Putamen (tissue), 1 donor: ENCODE measurements around the gene KRABD2.
A peak's percentile ranks its signal among the peaks of the same experiment; 100 is the strongest.
"Not testable (repeated sequence)": the region's sequence is repeated elsewhere in the genome, so short reads cannot be mapped to it uniquely, and the experiment has no call there.

Source experiments
- DNase-seq: peaks from one replicate; pipeline ENCODE4 v3.0.0-alpha.2; 2016; ENCODE audit warnings: low spot score

The KRABD2 gene

GRCh38 chr17:8376271-8377067, at the start of gene KRABD2:
Gene KRABD2, minus strand, starts transcription at chr17:8376704.
- peak; percentile 89 for DNase-seq

- DNase-seq, result no peak
Measured at GRCh38 chr17:8421571-8421970, 45.1 kb upstream of the KRABD2 start.

GRCh38 chr17:8420041-8420934, 43.8 kb upstream of the KRABD2 start:
- peak; percentile 58 for DNase-seq

- no peak for DNase-seq
Measured at GRCh38 chr17:8419305-8419704, 42.8 kb upstream of the KRABD2 start.

GRCh38 chr17:8418471-8418870, 42.0 kb upstream of the KRABD2 start:
- DNase-seq, result no peak

- DNase-seq, result no peak
Measured at GRCh38 chr17:8417806-8418205, 41.3 kb upstream of the KRABD2 start.

GRCh38 chr17:8413938-8414337, 37.4 kb upstream of the KRABD2 start:
- no peak for DNase-seq

GRCh38 chr17:8413328-8413727, 36.8 kb upstream of the KRABD2 start:
- DNase-seq, result no peak

- DNase-seq, result no peak
Measured at GRCh38 chr17:8412089-8412488, 35.6 kb upstream of the KRABD2 start.

GRCh38 chr17:8410883-8411238, 34.4 kb upstream of the KRABD2 start:
- DNase-seq, result no peak

- peak; percentile 80 for DNase-seq
Measured at GRCh38 chr17:8409966-8410882, 33.7 kb upstream of the KRABD2 start.

GRCh38 chr17:8408371-8408770, 31.9 kb upstream of the KRABD2 start:
- DNase-seq, result no peak

- no peak for DNase-seq
Measured at GRCh38 chr17:8406174-8406573, 29.7 kb upstream of the KRABD2 start.

- no peak for DNase-seq
Measured at GRCh38 chr17:8405499-8406016, 29.1 kb upstream of the KRABD2 start.

- no peak for DNase-seq
Measured at GRCh38 chr17:8402921-8403536, 26.5 kb upstream of the KRABD2 start.

GRCh38 chr17:8401107-8401506, 24.6 kb upstream of the KRABD2 start:
- no peak for DNase-seq

- no peak for DNase-seq
Measured at GRCh38 chr17:8398980-8399379, 22.5 kb upstream of the KRABD2 start.

GRCh38 chr17:8397636-8398035, 21.1 kb upstream of the KRABD2 start, which contains the start of gene RNF222:
Gene RNF222, minus strand, starts transcription at chr17:8397827. Its CDS starts 4,366 bp downstream, at chr17:8393461.
- no peak for DNase-seq

GRCh38 chr17:8394497-8394896, 18.0 kb upstream of the KRABD2 start:
- not testable (repeated sequence) for DNase-seq

GRCh38 chr17:8393470-8394231, 17.1 kb upstream of the KRABD2 start:
- DNase-seq, result no peak
